RWPE2 (cell line): ENCODE data around the gene HKDC1.

ENCODE experiments used
- ATAC-seq: fragments of 200-7000 bp; cut with Tn5 transposase; 3 replicates; pipeline ENCODE4 v1.9.1; 2021; ENCODE audit warnings: low read depth
- DNase-seq: peaks from one replicate; pipeline ENCODE4 v3.0.0-alpha.2; 2020; ENCODE audit warnings: low spot score
- H3K27ac ChIP-seq: fragments of 450-650 bp; 2 replicates; pipeline ENCODE4 v1.5.1; 2017; ENCODE audit warnings: mild to moderate bottlenecking; ENCODE audit not compliant: poor library complexity, severe bottlenecking
- H3K27me3 ChIP-seq: fragments of 250-450 bp; sonication (Bioruptor Pico); 2 replicates; pipeline ENCODE4 v1.5.1; 2021; ENCODE audit warnings: mild to moderate bottlenecking, moderate library complexity; ENCODE audit not compliant: insufficient read depth, poor library complexity, severe bottlenecking
- H3K36me3 ChIP-seq: fragments of 250-450 bp; sonication (Bioruptor Pico); 2 replicates; pipeline ENCODE4 v1.5.1; 2020; ENCODE audit warnings: low read depth, mild to moderate bottlenecking, moderate library complexity
- H3K4me1 ChIP-seq: fragments of 250-450 bp; sonication (Bioruptor Pico); 2 replicates; pipeline ENCODE4 v1.5.1; 2021; ENCODE audit warnings: mild to moderate bottlenecking, moderate library complexity; ENCODE audit not compliant: insufficient read depth, poor library complexity, severe bottlenecking
- H3K4me3 ChIP-seq: fragments of 250-450 bp; sonication (Bioruptor Pico); 2 replicates; pipeline ENCODE4 v1.5.1; 2021; ENCODE audit warnings: mild to moderate bottlenecking, moderate library complexity; ENCODE audit not compliant: severe bottlenecking
- H3K9me3 ChIP-seq: fragments of 250-450 bp; sonication (Bioruptor Pico); 2 replicates; pipeline ENCODE4 v1.5.1; 2021; ENCODE audit warnings: mild to moderate bottlenecking, moderate library complexity; ENCODE audit not compliant: severe bottlenecking
- TF ChIP-seq, protein P1 (sequence below): fragments of 450-650 bp; IDR thresholded peaks from one replicate; pipeline ENCODE4 v1.5.1; 2017; ENCODE audit warnings: mild to moderate bottlenecking, moderate library complexity; ENCODE audit not compliant: poor library complexity, severe bottlenecking

Gene HKDC1

DNA sequence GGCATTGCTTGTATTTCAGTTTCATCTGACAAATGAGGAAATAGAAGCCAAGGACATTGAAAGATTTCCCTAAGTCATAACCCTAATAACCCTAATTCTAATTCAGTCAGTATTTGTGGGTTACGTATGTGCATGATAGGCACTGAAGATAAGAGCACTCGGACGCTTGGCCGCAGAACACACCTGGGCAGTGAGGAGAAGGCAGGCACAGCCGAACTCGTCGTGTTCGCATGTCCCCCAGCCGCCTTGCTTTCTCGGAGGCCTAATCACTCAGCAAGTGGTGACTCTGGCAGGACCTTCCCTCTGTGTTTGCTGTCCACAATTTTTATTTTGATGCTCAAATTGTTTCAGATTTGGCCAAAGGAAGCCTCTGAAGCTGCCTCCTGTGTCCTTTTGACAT is 23.7 kb downstream of the HKDC1 start:
- no peak for ATAC-seq
- no peak overlapping the region for H3K27ac ChIP-seq
- H3K4me1 ChIP-seq: peaks cover 13% of the 10 kb centered on the region
- H3K36me3 ChIP-seq: no peaks in the 10 kb centered on the region
- H3K9me3 ChIP-seq: no peaks in the 10 kb centered on the region
- TF ChIP-seq, protein P1, sequence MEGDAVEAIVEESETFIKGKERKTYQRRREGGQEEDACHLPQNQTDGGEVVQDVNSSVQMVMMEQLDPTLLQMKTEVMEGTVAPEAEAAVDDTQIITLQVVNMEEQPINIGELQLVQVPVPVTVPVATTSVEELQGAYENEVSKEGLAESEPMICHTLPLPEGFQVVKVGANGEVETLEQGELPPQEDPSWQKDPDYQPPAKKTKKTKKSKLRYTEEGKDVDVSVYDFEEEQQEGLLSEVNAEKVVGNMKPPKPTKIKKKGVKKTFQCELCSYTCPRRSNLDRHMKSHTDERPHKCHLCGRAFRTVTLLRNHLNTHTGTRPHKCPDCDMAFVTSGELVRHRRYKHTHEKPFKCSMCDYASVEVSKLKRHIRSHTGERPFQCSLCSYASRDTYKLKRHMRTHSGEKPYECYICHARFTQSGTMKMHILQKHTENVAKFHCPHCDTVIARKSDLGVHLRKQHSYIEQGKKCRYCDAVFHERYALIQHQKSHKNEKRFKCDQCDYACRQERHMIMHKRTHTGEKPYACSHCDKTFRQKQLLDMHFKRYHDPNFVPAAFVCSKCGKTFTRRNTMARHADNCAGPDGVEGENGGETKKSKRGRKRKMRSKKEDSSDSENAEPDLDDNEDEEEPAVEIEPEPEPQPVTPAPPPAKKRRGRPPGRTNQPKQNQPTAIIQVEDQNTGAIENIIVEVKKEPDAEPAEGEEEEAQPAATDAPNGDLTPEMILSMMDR: no peak
- H3K4me3 ChIP-seq: no peak overlapping the region
- no peaks in the 10 kb centered on the region for H3K27me3 ChIP-seq
- DNase-seq: no peak

DNA sequence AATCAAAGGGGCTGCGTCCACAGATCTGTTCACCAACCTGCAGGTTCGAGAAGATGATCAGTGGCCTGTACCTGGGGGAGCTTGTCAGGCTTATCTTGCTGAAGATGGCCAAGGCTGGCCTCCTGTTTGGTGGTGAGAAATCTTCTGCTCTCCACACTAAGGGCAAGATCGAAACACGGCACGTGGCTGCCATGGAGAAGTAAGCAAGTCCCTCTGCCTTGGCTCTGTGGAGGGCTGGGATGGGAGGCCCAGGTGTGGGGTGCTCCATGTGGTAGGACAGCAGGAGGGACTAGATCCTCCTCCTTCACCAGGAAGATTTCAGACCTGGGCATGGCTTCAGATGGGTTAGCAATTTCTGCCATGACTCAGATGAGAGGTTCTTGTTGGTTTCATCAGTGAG is 25.9 kb downstream of the HKDC1 start:
- peaks cover 8% of the 10 kb centered on the region for H3K4me1 ChIP-seq
- no peak overlapping the region for H3K4me3 ChIP-seq
- no peaks in the 10 kb centered on the region for H3K9me3 ChIP-seq
- ATAC-seq: no peak
- TF ChIP-seq, protein P1: no peak
- no peak for DNase-seq
- no peak overlapping the region for H3K27ac ChIP-seq
- no peaks in the 10 kb centered on the region for H3K27me3 ChIP-seq
- H3K36me3 ChIP-seq: no peaks in the 10 kb centered on the region

DNA sequence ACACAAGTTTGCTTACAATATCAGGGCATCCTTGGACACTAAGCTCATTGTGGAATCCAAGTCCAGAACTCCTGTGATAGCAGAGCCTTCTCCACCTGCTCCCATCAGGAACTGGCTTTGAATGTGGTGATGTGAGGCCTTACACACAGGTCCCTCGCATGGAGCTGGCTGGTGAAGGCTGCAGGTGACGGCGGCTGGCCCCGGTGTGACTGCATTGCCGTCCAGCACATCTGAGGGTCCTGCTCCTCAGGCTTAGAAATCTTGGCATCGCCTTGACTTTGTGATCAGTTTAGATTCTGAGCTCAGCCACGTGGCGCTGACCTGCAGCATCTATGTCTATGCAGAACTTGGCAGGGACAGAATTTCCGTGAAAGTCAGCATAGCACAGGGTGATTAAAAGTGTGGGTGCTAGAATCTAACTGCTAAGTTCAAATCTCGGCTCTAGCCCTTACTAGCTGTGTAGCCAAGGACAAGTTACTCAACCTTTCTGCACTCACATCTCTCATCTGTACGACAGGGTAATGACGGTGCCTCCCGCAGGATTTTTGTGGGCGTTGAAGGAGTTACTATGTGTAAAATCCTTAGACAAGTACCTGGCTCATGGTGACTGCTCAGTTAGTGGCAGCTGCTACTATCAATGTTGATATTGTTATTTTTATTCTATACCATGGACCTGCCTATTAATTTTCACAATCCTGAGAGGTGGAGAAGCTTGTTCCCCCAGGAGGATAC is 26.6 kb downstream of the HKDC1 start:
- no peak for ATAC-seq
- H3K27me3 ChIP-seq: no peaks in the 10 kb centered on the region
- no peak overlapping the region for H3K27ac ChIP-seq
- H3K9me3 ChIP-seq: no peaks in the 10 kb centered on the region
- DNase-seq: no peak
- H3K36me3 ChIP-seq: no peaks in the 10 kb centered on the region
- TF ChIP-seq, protein P1: no peak
- H3K4me1 ChIP-seq: peaks cover 1% of the 10 kb centered on the region
- H3K4me3 ChIP-seq: no peak overlapping the region

DNA sequence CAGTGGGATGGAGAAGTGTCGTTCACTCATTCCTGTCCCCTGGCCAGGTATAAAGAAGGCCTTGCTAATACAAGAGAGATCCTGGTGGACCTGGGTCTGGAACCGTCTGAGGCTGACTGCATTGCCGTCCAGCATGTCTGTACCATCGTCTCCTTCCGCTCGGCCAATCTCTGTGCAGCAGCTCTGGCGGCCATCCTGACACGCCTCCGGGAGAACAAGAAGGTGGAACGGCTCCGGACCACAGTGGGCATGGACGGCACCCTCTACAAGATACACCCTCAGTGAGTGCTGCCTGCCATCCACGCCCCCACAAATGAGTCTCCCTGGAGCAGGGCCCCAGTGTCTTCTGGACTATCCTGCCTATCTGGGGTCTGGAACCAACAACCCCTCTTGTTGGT is 27.2 kb downstream of the HKDC1 start:
- Histone ChIP-seq H3K27ac (no peak overlapping the region), H3K9me3 (no peaks in the 10 kb centered on the region), H3K4me3 (no peak overlapping the region), H3K36me3 (no peaks in the 10 kb centered on the region), H3K27me3 (no peaks in the 10 kb centered on the region), H3K4me1 (no peaks in the 10 kb centered on the region)
- ATAC-seq: no peak
- no peak for DNase-seq
- TF ChIP-seq, protein P1: no peak

DNA sequence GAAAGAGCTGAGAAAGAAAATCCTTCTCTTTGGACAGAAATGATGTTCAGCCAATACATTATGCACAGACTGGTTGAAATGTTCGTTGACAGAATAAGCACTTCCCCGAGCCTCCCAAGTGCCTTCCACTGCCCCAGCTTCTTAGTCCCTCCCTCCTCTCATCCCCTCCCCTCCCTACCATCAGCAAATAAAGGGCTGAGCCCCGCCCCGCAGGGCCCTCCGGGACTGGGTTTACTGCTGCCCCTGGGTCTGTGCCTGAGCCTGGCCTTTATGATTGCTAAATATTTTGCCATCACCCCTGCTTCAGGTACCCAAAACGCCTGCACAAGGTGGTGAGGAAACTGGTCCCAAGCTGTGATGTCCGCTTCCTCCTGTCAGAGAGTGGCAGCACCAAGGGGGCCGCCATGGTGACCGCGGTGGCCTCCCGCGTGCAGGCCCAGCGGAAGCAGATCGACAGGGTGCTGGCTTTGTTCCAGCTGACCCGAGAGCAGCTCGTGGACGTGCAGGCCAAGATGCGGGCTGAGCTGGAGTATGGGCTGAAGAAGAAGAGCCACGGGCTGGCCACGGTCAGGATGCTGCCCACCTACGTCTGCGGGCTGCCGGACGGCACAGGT is 28.1 kb downstream of the HKDC1 start:
- Histone ChIP-seq H3K27ac (no peak overlapping the region), H3K9me3 (no peaks in the 10 kb centered on the region), H3K4me1 (no peaks in the 10 kb centered on the region), H3K4me3 (no peak overlapping the region), H3K27me3 (no peaks in the 10 kb centered on the region), H3K36me3 (no peaks in the 10 kb centered on the region)
- ATAC-seq (no peak), DNase-seq (no peak)
- TF ChIP-seq, protein P1: no peak
